Retinal pigment epithelial cell (primary cell): ENCODE data around the gene TNPO1.

Experiments used
- DNase-seq: peaks from one replicate; pipeline ENCODE4 v3.0.0-alpha.2; 2010; ENCODE audit warnings: low read depth
- H3K4me3 ChIP-seq: 2 replicates; pipeline ENCODE4 v1.5.1; 2011; ENCODE audit warnings: mild to moderate bottlenecking, low read length, control low read depth, moderate library complexity
- CTCF ChIP-seq: conservative IDR thresholded peaks from 2 replicates; pipeline ENCODE4 v1.5.1; 2011; ENCODE audit warnings: low read depth, low read length, control low read depth, inconsistent platforms

Gene TNPO1

GRCh38 chr5:72940082-72940481, 123.6 kb downstream of the TNPO1 start:
- TF ChIP-seq CTCF, result no peak
- no peak for DNase-seq
- H3K4me3 ChIP-seq, result no peak overlapping the region

- no peak for TF ChIP-seq CTCF
- no peak for DNase-seq
- H3K4me3 ChIP-seq, result no peak overlapping the region
These were observed 126.8 kb downstream of the TNPO1 start for GRCh38 chr5:72943307-72943706.

- no peak for TF ChIP-seq CTCF
- DNase-seq, result no peak
- no peak overlapping the region for H3K4me3 ChIP-seq
These were observed 131.0 kb downstream of the TNPO1 start for GRCh38 chr5:72947498-72947897.

- TF ChIP-seq CTCF, result no peak
These were observed 133.0 kb downstream of the TNPO1 start for GRCh38 chr5:72949481-72949880.

GRCh38 chr5:72951671-72952468, 135.4 kb downstream of the TNPO1 start:
- no peak overlapping the region for H3K4me3 ChIP-seq
- no peak for TF ChIP-seq CTCF
- DNase-seq, result no peak

More at GRCh38 chr5:72949481-72949880, 133.0 kb downstream of the TNPO1 start:
- H3K4me3 ChIP-seq, result no peak overlapping the region
- DNase-seq, result no peak

- no peak for DNase-seq
- H3K4me3 ChIP-seq, result no peak overlapping the region
- no peak for TF ChIP-seq CTCF
These were observed 137.9 kb downstream of the TNPO1 start for GRCh38 chr5:72954389-72954788.

- TF ChIP-seq CTCF, result no peak
- peak; percentile 18 for DNase-seq
These were observed 138.8 kb downstream of the TNPO1 start for GRCh38 chr5:72955143-72955767.

More at GRCh38 chr5:72955143-72955767, 138.8 kb downstream of the TNPO1 start:
- H3K4me3 ChIP-seq, result peak overlapping the region; percentile 66
